Measurements from ENCODE around the gene LASP1.
"Not testable (repeated sequence)": the region's sequence is repeated elsewhere in the genome, so short reads cannot be mapped to it uniquely, and the experiment has no call there.

LASP1 gene

DNA sequence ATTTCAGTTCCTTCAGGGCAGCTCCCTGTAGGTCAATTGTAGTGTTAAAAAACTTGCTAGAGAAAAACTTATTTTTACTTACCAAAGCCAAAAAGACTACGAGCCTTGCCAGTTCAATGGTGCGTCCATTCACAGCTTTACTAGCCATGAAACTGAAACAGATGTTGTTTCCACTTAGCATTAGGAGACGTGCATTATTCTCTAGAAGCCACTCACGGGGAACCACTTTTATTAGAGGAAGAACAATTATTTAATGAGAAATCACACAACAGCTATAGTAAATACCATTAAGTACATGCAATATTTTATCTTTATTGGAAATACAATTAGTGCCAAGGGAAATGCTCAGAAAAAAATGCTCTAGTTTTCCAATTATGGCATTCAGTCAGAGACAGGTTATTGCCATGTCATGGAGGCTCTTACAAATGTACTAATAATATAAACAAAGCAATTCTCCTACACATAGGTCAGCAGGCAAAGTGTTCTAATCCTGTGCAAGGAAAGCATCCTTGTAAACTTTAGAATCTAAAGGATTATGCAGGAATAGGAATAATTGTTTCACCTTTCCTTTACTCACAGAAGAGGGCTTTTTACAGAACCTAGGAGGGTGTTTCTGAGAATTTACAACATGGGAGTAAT, 73.0 kb downstream of the LASP1 start:
- Histone ChIP-seq H3K4me3 (replicated peaks; ENCODE audit: insufficient read depth, low read length) (no peak overlapping the region), H3K27ac (replicated peaks) (no peak overlapping the region), H3K27me3 (ENCODE audit: insufficient read depth, poor library complexity, severe bottlenecking) (no peaks in the 10 kb centered on the region)
- TF ChIP-seq GABPA (IDR thresholded peaks at IDR 0.05; ENCODE audit: low read depth) (no peak), POLR2AphosphoS5 (IDR thresholded peaks at IDR 0.05; ENCODE audit: low read depth) (no peak), SPI1 (IDR thresholded peaks at IDR 0.05; ENCODE audit: borderline replicate concordance, low read depth) (no peak), REST (IDR thresholded peaks at IDR 0.05; ENCODE audit: insufficient replicate concordance, low read depth) (no peak)
- TF ChIP-seq, protein P1, sequence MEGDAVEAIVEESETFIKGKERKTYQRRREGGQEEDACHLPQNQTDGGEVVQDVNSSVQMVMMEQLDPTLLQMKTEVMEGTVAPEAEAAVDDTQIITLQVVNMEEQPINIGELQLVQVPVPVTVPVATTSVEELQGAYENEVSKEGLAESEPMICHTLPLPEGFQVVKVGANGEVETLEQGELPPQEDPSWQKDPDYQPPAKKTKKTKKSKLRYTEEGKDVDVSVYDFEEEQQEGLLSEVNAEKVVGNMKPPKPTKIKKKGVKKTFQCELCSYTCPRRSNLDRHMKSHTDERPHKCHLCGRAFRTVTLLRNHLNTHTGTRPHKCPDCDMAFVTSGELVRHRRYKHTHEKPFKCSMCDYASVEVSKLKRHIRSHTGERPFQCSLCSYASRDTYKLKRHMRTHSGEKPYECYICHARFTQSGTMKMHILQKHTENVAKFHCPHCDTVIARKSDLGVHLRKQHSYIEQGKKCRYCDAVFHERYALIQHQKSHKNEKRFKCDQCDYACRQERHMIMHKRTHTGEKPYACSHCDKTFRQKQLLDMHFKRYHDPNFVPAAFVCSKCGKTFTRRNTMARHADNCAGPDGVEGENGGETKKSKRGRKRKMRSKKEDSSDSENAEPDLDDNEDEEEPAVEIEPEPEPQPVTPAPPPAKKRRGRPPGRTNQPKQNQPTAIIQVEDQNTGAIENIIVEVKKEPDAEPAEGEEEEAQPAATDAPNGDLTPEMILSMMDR (IDR thresholded peaks at IDR 0.05; ENCODE audit: insufficient read depth, low read length): no peak
- no peak for DNase-seq (ENCODE audit: low read depth in 1 of 2, low spot score in 1 of 2)

DNA sequence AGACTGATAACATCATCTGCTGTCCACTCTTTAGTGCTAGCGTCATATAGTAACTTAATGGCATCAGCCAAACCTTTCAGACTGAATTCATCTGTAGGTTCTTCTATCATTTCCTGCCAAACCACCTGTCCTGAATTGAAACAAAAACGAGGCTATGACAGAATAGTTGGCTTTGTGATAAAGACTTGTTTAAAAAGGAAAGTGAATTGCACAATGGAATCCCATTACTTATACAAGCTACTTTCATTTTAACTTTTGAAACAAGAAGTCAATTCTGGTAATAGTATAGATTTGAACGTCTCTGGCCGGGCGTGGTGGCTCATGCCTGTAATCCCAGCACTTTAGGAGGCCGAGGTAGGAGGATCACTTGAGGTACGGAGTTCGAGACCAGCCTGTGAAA, 73.7 kb downstream of the LASP1 start:
- Histone ChIP-seq H3K4me3 (replicated peaks; ENCODE audit: insufficient read depth, low read length) (no peak overlapping the region), H3K27me3 (ENCODE audit: insufficient read depth, poor library complexity, severe bottlenecking) (no peaks in the 10 kb centered on the region), H3K27ac (replicated peaks) (no peak overlapping the region)
- no peak for DNase-seq (ENCODE audit: low read depth in 1 of 2, low spot score in 1 of 2)
- no peak for TF ChIP-seq REST (IDR thresholded peaks at IDR 0.05; ENCODE audit: insufficient replicate concordance, low read depth)
- TF ChIP-seq, protein P1 (IDR thresholded peaks at IDR 0.05; ENCODE audit: insufficient read depth, low read length): no peak
- no peak for TF ChIP-seq POLR2AphosphoS5 (IDR thresholded peaks at IDR 0.05; ENCODE audit: low read depth)
- no peak for TF ChIP-seq SPI1 (IDR thresholded peaks at IDR 0.05; ENCODE audit: borderline replicate concordance, low read depth)
- TF ChIP-seq GABPA (IDR thresholded peaks at IDR 0.05; ENCODE audit: low read depth): no peak

GRCh38 chr17:38947189-38947588, 77.3 kb downstream of the LASP1 start:
- no peaks in the 10 kb centered on the region for H3K27me3 ChIP-seq (ENCODE audit: insufficient read depth, poor library complexity, severe bottlenecking)
- DNase-seq (ENCODE audit: low read depth in 1 of 2, low spot score in 1 of 2): no peak
- no peak overlapping the region for H3K4me3 ChIP-seq (replicated peaks; ENCODE audit: insufficient read depth, low read length)
- H3K27ac ChIP-seq (replicated peaks): no peak overlapping the region
- TF ChIP-seq GABPA (IDR thresholded peaks at IDR 0.05; ENCODE audit: low read depth) (no peak), POLR2AphosphoS5 (IDR thresholded peaks at IDR 0.05; ENCODE audit: low read depth) (no peak), SPI1 (IDR thresholded peaks at IDR 0.05; ENCODE audit: borderline replicate concordance, low read depth) (no peak), REST (IDR thresholded peaks at IDR 0.05; ENCODE audit: insufficient replicate concordance, low read depth) (no peak)

DNA sequence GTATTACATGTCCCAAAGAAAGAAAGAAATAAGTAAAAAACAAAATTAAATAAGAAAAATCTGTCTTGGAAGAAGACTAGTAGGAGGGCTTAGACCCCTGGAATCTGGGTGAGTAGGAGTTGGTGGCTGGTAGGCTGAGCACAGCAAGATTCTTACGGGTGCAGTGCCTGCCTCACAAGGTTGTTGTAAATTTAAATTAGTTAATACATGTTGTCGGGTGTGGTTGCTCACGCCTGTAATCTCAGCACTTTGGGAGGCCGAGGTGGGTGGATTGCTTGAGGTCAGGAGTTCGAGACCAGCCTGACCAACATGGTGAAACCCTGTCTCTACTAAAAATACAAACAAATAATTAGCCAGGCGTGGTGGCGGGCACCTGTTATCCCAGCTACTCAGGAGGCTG, 83.9 kb downstream of the LASP1 start:
- not testable (repeated sequence) for DNase-seq (ENCODE audit: low read depth in 1 of 2, low spot score in 1 of 2); H3K27ac ChIP-seq (replicated peaks); H3K27me3 ChIP-seq (ENCODE audit: insufficient read depth, poor library complexity, severe bottlenecking); H3K4me3 ChIP-seq (replicated peaks; ENCODE audit: insufficient read depth, low read length)
